T47D (cell line): ENCODE results near the gene SMG9.
A peak's percentile ranks its signal among the peaks of the same experiment; 100 is the strongest.

ENCODE experiments used
- DNase-seq, 2 experiments: peaks; one replicate each; pipeline versions ENCODE4 v3.0.0 to v3.0.0-alpha.2; 2011 to 2012; ENCODE audit warnings: low read depth in 1 of 2, low spot score in 1 of 2
- JUND ChIP-seq: IDR thresholded peaks from 2 replicates; pipeline ENCODE4 v1.6.1; 2012; ENCODE audit warnings: low read depth
- in situ Hi-C: cut with HindIII; loops from 2 replicates; pipeline ENCODE4 v1.10.0; 2016; ENCODE audit warnings: low sequenced_read_pairs, low pct_unique_long_range_greater_than_20kb

SMG9 gene

DNA sequence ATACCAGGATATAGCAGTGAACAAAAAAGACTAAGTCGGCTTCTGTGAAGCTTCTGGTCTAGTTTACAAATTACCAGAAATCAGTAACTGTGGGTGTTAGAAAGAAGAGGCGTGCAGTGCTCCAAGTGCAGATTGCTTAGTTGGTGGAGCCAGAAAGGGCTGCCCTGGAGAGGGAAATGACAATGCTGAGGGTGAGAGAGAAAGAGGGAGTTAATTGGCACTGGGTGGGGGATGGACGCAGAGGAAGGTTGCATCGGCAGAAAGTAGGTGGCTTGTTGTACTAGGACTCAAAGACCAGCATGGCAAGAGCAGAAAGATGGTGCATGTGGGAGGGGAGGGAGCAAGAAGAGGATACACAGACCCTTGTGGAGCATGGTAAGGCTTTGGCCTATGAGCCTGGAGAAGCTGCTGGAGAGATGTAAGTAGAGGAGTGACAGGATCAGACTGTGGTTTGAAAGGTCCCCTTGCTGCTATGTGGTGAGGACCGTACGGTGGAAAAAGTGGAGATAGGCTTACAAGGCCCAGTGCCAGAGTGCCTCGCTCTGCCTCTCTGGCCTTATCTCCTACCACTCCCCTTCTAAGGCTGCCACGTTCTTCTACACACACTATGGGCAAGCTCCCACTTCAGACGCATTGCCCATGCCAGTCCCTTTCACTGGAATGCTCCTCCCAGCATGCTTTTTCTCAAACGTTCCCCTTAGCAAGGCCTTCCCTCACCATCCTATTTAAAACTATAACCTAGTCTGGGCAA lies 13.5 kb downstream of the SMG9 start:
- TF ChIP-seq JUND = no peak
- in situ Hi-C loops = no loop called here

GRCh38 chr19:43739439-43740235 lies 15.1 kb downstream of the SMG9 start:
- in situ Hi-C loops = no loop called here
- TF ChIP-seq JUND = no peak
- peak in 1 of 2 experiments; percentile 36 for DNase-seq

More for the DNA sequence above, 13.5 kb downstream of the SMG9 start:
- no peak for DNase-seq

DNA sequence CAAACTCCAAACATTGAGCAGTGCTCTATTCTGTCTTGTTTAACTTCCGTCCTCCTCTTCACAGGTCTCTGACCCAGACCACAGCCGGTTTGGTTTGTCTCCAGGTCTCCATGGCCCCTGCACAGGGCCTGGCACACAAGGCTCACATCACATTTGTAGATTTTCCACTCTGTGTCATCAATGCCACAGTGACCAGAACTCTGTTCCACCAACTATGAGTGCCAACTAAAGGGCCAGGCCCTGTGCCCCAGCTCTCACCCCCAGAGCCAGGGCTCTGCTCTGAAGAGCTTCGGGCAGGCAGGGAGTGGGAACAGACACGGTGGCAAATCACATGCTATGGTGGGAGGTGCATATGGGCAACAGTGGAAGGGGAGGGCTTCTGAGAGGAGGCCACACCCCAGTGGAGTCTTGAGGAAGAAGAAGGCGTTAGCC lies 16.0 kb downstream of the SMG9 start:
- in situ Hi-C loops = no loop called here
- no peak for DNase-seq
- no peak for TF ChIP-seq JUND

GRCh38 chr19:43735957-43736356 lies 18.8 kb downstream of the SMG9 start:
- in situ Hi-C loops = no loop called here
- TF ChIP-seq JUND = no peak
- no peak for DNase-seq

GRCh38 chr19:43735013-43735412 lies 19.7 kb downstream of the SMG9 start:
- no peak for DNase-seq
- TF ChIP-seq JUND = no peak
- in situ Hi-C loops = no loop called here

- in situ Hi-C loops = no loop called here
- no peak for DNase-seq
- TF ChIP-seq JUND = no peak
These were observed 22.9 kb downstream of the SMG9 start for GRCh38 chr19:43731846-43732245.

DNA sequence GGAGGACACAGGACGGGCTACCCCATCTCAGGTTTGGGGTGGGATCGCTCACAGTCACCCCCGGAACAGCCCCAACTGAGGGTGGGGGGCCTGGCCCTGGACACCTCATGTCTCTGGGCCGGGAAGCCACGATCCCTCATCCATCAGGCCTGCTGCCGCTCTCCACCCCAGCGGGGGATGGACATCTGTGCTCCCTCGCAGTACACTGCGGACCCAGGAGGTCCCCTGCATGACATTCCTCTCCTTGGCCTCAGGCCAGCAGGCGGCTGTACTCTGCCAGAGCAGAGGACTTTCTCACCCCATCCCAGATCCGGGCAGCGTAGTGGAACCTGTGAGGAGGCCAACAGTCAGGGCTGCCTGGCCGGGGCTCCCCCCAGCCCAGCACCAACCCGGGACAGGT lies 23.4 kb downstream of the SMG9 start:
- in situ Hi-C loops = no loop called here
- no peak for DNase-seq
- no peak for TF ChIP-seq JUND

- TF ChIP-seq JUND = no peak
- in situ Hi-C loops = no loop called here
- DNase-seq = no peak
These were observed 24.8 kb downstream of the SMG9 start for GRCh38 chr19:43729919-43730318.

GRCh38 chr19:43727593-43727853 lies 27.2 kb downstream of the SMG9 start:
- in situ Hi-C loops = no loop called here
- TF ChIP-seq JUND = no peak
- no peak for DNase-seq

DNA sequence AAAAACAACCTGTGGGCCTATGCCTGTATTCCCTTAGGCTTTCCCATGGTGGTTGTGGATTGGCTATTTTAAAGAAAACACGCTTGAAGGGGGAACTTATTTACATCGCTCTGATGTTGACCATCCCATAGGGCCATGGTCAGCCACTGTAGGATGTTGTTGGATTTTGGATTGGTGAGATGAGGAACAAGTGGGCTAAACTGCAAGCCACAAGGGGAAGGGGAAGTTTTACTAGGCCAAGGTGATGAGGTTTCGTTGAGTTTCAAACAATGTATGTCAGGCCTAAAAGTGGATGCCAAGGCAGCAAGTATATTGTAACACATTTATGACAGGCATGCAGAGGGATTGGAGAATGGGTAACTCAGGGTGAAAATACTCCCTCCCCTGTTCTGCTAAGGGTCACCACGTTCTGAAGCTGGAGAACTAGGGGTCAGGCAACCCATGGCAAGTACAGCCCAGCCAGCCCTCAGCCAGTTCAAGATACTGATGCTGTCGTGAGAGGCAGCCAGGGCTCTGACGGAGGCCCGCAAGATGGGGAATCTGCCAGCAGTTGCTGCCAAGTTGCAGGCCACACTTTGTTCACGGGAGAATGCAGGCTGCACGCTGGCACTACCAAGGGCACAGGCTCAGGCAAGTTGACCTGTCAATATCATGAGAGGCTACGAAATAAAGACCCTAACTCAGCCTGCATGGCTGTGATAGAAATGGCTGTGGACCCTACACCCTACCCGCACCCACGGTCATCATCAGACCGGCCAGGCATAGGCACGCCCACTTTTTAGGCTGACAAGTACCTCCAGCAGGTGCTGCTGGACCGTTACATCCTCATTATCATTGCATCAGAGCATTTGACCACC lies 27.8 kb downstream of the SMG9 start:
- TF ChIP-seq JUND = no peak
- in situ Hi-C loops = no loop called here
- no peak for DNase-seq

GRCh38 chr19:43725468-43725867 lies 29.3 kb downstream of the SMG9 start:
- in situ Hi-C loops = no loop called here
- no peak for TF ChIP-seq JUND
- DNase-seq = no peak

- DNase-seq = no peak
- in situ Hi-C loops = no loop called here
- no peak for TF ChIP-seq JUND
These were observed 29.9 kb downstream of the SMG9 start for GRCh38 chr19:43724896-43725295.

DNA sequence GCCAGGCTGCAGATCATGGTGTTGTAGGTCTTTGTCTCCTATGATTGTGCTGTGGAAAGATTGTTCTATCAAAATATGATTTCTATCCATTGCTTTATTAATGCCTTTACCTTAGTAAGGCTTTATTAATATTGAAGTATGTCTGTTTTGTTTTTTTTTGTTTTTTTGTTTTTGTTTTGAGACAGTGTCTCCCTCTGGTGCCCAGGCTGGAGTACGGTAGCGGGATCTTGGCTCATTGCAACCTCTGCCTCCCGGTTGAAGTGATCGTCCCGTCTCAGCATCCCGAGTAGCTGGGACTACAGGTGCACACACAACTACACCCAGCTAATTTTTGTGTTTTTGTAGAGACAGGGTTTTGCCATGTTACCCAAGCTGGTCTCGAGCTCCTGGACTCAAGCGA lies 31.2 kb downstream of the SMG9 start:
- no peak for TF ChIP-seq JUND
- in situ Hi-C loops = no loop called here
- DNase-seq = peak in 1 of 2 experiments; percentile 27
